ENCODE data around the gene CRYZ. TPM values are rescaled to one million over a fixed set of nuclear protein-coding genes. Genes with fewer than 3 reads are reported as not detected.

Gene CRYZ
- total and polyA plus RNA-seq, 2 of the 8 experiments (the other 6 are each of a cell fraction or from before 2014, with no cell fraction given), result 20.5 to 43.8 TPM

- TF ChIP-seq RNF2 (IDR thresholded peaks at IDR 0.05; ENCODE audit: borderline replicate concordance, low read depth, low read length, missing control alignments, poor library complexity, severe bottlenecking), result no peak
These were observed 47.7 kb upstream of the CRYZ start (continued) for GRCh38 chr1:74780594-74780993.

GRCh38 chr1:74779750-74780149 is 46.9 kb upstream of the CRYZ start:
- Histone ChIP-seq H2BK15ac (ENCODE audit: low read length) (no peak overlapping the region), H4K20me1 (replicated peaks in 1 of 2; ENCODE audit: control insufficient read depth in 1 of 2, insufficient read depth in 2 of 2, low read length in 2 of 2) (no peaks in the 10 kb centered on the region), H4K8ac (ENCODE audit: extremely low read depth, insufficient read depth, low read length) (no peak overlapping the region), H2AFZ (ENCODE audit: low read length) (no peak overlapping the region), H2BK120ac (replicated peaks; ENCODE audit: low read depth, low read length) (no peak overlapping the region), H3K27me3 (replicated peaks in 1 of 4; ENCODE audit: control insufficient read depth in 3 of 4, extremely low read depth in 1 of 4, insufficient read depth in 3 of 4, low read length in 3 of 4) (no peaks in the 10 kb centered on the region), H2BK5ac (ENCODE audit: low read depth, low read length) (no peak overlapping the region), H3K9ac (replicated peaks in 1 of 4; ENCODE audit: extremely low read depth in 1 of 4, low read depth in 3 of 4, low read length in 3 of 4) (no peak overlapping the region), H3K4ac (replicated peaks; ENCODE audit: insufficient read length, low read depth, low read length) (no peak overlapping the region), H4K5ac (ENCODE audit: insufficient read length, low read depth, low read length) (no peak overlapping the region), H3K14ac (ENCODE audit: insufficient read length) (no peak overlapping the region), H2AK5ac (ENCODE audit: low read depth, low read length) (no peak overlapping the region), H3K18ac (ENCODE audit: extremely low read depth, low read length) (no peak overlapping the region), H3K4me3 (ENCODE audit: extremely low read depth in 1 of 4, insufficient read depth in 2 of 4, low read depth in 3 of 4, low read length in 4 of 4) (no peak overlapping the region), H3K27ac (ENCODE audit: low read depth, low read length) (no peak overlapping the region), H3K4me1 (replicated peaks in 1 of 4; ENCODE audit: control insufficient read depth in 3 of 4, insufficient read depth in 4 of 4, low read length in 3 of 4) (peaks cover 0 to 4% (median 3%) of the 10 kb centered on the region in 4 experiments; a peak in 4 of 7 replicates), H3K4me2 (ENCODE audit: insufficient read depth in 1 of 2, low read depth in 2 of 2, low read length in 2 of 2) (no peak overlapping the region), H3K36me3 (ENCODE audit: control insufficient read depth in 2 of 4, insufficient read depth in 4 of 4, low read length in 3 of 4) (no peaks in the 10 kb centered on the region), H3K23ac (ENCODE audit: insufficient read length) (no peak overlapping the region), H3K79me2 (ENCODE audit: control insufficient read depth in 1 of 2, insufficient read depth in 2 of 2, low read length in 2 of 2) (no peaks in the 10 kb centered on the region), H3K56ac (replicated peaks; ENCODE audit: insufficient read length, low read depth, low read length) (no peak overlapping the region), H2BK20ac (ENCODE audit: low read length) (no peak overlapping the region), H3K23me2 (ENCODE audit: low read depth, low read length) (no peaks in the 10 kb centered on the region; the same call in 1 of the 2 replicates), H3K9me3 (ENCODE audit: insufficient read depth in 2 of 2, low read depth in 1 of 2, low read length in 1 of 2) (no peaks in the 10 kb centered on the region), H4K91ac (replicated peaks; ENCODE audit: insufficient read length, low read length) (no peak overlapping the region), H2BK12ac (ENCODE audit: low read depth, low read length) (no peak overlapping the region), H3K79me1 (ENCODE audit: low read depth, low read length) (no peaks in the 10 kb centered on the region)
- ChIA-PET POLR2A (ENCODE audit: partially characterized antibody) (no interaction called here), CTCF (ENCODE audit: partially characterized antibody) (no interaction called here)
- no peak for TF ChIP-seq TAF7 (optimal IDR thresholded peaks at IDR 0.05; ENCODE audit: borderline replicate concordance, low read depth, low read length)
- 0 out of 2 replicates have a peak, but pooled peaks have one; percentile 44 for TF ChIP-seq BACH1 (IDR thresholded peaks at IDR 0.05; ENCODE audit: low read length)
- TF ChIP-seq KDM4A (IDR thresholded peaks at IDR 0.05; ENCODE audit: low read depth, low read length, severe bottlenecking), result no peak
- no peak for TF ChIP-seq SIRT6 (IDR thresholded peaks at IDR 0.05; ENCODE audit: low read length)
- FAIRE-seq (no peak), DNase-seq (ENCODE audit: low read depth in 1 of 2, low spot score in 2 of 2) (no peak)
